GM12878 (cell line): ENCODE results near the gene DELE1.

ENCODE experiments used
- CBX5 ChIP-seq: sonication (generic); IDR thresholded peaks from 2 replicates; pipeline ENCODE4 v1.6.1; 2016; ENCODE audit warnings: low read depth, moderate library complexity, mild to moderate bottlenecking, inconsistent platforms
- NFYB ChIP-seq: IDR thresholded peaks from 2 replicates; pipeline ENCODE4 v1.6.1; 2011; ENCODE audit warnings: low read depth, mild to moderate bottlenecking, low read length, improper control_type of control experiment, moderate library complexity; ENCODE audit not compliant: insufficient read depth
- NR2C1 ChIP-seq: fragments of 450-650 bp; IDR thresholded peaks from 2 replicates; pipeline ENCODE4 v1.6.1; 2017; ENCODE audit warnings: antibody characterized with exemption, mild to moderate bottlenecking, moderate library complexity
- POLR2A ChIP-seq: IDR thresholded peaks from 2 replicates; pipeline ENCODE4 v1.6.1; 2011; ENCODE audit warnings: low read depth, mild to moderate bottlenecking, low read length

GRCh38 chr5:141929398-141930058, 5.9 kb downstream of the DELE1 start:
- TF ChIP-seq CBX5 (no peak), POLR2A (no peak), NR2C1 (no peak), NFYB (no peak)
